ENCODE data around the gene CTRB2.

- no peak for TF ChIP-seq CTCF (IDR thresholded peaks at IDR 0.05)
- TF ChIP-seq POLR2AphosphoS5 (IDR thresholded peaks at IDR 0.05; ENCODE audit: insufficient read depth in 1 of 2, low read depth in 1 of 2), result no peak
- TF ChIP-seq POLR2A (IDR thresholded peaks at IDR 0.05), result no peak
These were observed 23.6 kb upstream of the CTRB2 start for GRCh38 chr16:75230471-75231110.
